Ecto neural progenitor cell (in vitro differentiated cells): Measurements from ENCODE around the gene MX2.
"Not testable (repeated sequence)": the region's sequence is repeated elsewhere in the genome, so short reads cannot be mapped to it uniquely, and the experiment has no call there.

Experiments
- DNase-seq: peaks from one replicate; pipeline ENCODE4 v3.0.0-alpha.2; 2018; ENCODE audit warnings: low spot score

Gene MX2

DNA sequence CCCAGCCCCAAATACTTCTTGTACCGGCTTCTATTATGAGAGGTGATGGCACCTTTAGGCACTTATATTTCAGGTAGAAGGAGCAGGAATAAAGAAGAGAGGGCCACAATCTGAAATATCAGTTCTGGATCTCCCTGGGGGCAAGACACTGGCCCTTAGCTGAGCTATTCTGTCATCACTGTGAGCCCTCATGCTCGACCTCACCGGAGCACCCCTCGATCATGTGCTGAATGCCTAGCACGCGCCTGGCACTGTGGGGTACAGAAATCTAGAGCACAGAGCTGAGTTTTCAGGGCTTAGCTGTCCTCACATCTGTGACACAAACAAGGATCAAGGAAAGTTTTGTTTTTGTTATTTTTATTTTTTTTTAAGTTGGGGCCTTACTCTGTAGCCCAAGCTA is 56.6 kb downstream of the MX2 start:
- DNase-seq: no peak

DNA sequence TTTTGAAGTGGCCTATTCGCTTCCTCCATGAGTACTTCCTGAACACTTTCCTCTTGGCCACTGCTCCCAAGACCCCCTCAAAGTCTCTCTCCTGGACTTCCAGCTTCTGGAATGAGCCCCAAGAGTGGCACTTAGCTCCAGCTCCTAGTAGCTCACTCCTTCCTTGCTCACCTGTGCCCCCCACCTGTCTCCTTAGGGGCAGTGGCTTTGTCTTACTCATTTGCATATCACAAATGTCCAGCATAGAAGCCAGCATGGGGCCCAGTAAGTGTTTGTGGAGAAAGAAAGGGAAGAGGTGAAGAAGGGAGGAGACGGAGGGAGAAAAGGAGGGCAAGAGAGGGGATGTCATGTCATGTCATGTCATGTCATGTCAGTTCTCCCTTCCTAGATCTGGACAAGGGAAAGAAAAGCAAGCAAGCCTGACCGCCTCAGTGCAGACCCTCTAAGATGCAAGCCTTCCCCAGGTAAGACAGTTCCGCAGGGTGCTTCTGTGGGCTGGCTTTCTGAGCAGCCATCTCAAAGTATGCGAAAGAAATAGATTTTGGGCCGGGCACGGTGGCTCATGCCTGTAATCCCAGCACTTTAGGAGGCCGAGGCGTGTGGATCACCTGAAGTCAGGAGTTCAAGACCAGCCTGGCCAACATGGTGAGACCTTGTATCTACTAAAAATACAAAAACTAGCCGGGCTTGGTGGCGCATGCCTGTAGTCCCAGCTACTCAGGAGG is 57.3 kb downstream of the MX2 start:
- DNase-seq: peak; percentile 29

DNA sequence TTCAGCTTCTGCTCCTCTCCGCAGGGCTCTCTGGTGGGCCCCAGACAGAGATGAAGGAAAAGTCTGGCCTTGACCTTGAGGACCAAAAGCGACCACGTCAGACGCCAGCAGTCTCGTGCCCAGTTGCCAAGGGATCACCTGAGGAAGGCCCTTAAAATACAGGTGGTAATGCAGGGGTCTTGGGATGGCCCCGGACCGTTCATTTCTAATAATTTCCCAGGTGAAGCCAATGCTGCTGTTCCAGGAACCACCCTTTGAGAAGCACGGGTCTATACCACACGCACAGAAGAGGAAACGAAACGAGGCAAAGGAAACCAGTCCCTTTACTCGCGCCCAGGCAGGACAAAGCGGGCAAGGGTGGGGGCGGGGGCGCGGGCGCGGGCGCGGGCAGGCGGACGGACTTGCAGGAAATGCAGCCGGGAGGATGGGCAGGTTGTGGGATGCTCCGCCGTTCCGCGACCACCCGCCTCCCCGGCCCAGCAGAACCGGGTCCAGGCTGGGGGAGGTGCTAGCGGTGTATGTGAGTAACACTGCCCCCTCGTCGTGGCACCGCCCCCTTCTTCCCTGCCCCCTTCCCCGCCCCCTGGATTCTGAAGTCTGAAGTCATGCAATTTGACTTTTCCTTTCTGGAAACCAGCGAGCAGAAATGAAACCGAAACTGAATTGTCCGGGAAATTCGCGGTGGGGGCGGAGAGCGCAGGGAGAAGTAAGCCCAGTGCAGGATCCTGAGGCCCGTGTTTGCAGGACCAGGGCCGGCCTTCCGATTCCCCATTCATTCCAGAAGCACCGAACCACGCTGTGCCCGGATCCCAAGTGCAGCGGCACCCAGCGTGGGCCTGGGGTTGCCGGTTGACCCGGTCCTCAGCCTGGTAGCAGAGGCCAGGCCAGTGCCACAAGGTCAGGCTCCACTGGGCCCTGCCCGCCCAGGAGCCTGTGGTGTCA is 58.4 kb downstream of the MX2 start:
- peak; percentile 77 for DNase-seq

DNA sequence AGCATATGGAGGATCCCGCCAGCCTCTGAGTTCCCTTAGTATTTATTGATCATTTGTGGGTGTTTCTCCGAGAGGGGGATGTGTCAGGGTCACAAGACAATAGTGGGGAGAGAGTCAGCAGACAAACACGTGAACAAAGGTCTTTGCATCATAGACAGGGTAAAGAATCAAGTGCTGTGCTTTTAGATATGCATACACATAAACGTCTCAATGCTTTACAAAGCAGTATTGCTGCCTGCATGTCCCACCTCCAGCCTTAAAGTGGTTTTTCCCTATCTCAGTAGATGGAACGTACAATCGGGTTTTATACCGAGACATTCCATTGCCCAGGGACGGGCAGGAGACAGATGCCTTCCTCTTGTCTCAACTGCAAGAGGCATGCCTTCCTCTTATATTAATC is 59.2 kb downstream of the MX2 start:
- not testable (repeated sequence) for DNase-seq

DNA sequence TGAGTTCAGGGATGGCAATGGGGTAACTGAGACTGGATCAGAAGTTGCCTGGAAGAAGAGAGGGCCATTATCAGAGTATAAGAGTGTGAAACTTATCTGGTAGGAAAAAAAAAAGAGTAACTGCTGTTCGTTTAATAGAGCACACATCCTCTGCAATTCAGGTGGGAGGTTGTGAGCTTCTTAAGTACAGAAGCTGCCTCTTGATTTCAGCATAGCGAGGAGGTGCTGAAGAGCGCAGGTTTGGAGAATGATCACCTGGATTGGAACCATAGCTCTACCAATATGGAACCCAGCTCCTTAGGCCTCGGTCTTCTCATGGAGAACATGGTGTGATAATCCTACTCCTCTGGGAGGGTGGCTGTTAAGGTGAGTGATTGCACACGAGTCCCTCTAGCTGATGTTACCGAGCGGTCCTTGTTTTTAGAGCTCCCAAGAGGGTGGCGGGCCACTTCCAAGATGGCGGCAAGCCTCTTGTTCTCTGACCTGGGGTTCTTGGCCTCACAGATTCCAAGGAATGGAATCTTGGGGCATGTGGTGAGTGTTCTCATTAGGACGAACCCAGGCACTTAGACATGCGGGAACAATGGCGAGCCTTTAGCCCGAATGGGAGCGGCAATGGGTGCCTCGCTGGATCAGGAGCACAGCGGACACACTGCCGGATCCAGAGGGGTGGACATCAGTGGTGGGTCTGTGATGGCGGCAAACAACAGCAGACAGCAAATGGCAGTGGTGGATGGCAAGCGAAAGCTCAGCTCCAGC is 60.9 kb downstream of the MX2 start:
- DNase-seq: peak; percentile 32

DNA sequence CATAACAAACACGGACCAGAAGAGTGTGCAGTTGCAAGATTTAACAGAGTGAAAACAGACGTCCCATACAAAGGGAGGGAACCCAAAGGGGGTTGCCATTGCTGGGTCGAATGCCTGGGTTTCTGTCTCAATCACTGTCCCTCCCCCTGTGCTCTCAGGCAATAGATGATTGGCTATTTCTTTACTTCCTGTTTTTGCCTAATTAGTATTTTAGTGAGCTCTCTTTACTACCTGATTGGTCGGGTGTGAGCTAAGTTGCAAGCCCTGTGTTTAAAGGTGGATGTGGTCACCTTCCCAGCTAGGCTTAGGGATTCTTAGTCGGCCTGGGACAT is 61.4 kb downstream of the MX2 start:
- not testable (repeated sequence) for DNase-seq

DNA sequence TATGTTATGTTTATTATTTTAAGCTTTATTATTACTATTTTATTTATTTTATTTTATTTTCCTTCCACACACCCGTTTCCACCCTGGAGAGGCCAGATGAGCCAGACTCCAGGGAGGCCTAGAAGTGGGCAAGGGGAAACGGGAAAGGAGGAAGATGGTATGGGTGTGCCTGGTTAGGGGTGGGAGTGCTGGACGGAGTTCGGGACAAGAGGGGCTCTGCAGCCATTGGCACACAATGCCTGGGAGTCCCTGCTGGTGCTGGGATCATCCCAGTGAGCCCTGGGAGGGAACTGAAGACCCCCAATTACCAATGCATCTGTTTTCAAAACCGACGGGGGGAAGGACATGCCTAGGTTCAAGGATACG is 63.7 kb downstream of the MX2 start:
- no peak for DNase-seq

DNA sequence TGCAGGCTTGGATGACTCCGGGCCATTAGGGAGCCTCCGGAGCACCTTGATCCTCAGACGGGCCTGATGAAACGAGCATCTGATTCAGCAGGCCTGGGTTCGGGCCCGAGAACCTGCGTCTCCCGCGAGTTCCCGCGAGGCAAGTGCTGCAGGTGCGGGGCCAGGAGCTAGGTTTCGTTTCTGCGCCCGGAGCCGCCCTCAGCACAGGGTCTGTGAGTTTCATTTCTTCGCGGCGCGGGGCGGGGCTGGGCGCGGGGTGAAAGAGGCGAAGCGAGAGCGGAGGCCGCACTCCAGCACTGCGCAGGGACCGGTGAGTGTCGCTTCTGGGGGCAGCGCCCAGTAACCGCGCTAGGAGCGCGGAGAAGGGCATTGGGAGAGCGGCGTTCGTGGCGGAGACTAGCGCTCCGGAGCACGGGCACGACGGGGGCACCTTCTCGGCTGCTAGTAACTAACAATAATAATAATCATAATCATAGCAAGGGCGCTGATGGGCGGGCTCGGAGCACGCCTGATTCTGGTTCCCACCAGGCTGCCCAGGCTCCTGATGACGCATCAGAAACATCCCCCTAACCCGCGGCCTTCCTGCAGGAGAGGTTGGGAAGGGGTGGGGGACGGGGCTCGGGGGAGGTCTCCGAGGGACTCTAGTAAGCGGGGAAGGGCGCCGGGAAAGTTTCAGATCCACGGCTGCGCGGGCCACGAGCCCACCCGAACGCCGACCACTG is 64.3 kb downstream of the MX2 start, which contains the start of gene MX1:
Gene MX1, plus strand, starts transcription at position 286 of the 722 bp plus-strand sequence. CDS start 5,832 bp downstream, outside the sequence.
- DNase-seq: peak; percentile 51

DNA sequence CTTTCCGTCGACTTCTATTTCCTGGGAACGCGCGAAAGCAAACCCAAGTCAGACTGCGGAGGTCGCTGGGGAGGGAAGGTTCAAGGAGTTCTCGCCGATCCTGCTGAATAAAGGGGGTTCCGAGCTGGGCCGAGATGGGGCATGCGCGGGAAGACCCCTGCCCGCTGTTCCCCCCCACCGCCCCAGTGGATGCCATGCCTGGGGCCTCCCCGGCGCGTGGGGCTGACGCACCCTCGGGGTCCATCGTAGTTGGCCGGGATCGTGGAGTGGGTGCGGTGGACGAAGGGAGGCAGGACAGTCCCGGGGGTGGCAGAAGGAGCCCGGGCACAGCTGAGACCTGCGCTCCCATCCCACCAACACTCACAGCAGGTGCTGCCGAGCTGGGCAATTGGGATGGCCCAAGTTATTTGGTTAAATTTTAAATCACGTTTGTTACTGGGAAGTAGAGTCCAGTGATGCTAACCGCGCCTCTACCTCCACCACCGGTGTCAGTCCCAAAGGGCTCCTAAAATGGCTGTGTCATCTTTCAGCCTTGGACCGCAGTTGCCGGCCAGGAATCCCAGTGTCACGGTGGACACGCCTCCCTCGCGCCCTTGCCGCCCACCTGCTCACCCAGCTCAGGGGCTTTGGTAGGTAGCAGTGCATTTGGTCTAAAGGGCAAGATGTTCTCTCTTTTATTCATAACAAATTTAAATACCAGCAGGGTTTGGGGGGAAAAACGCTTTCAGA is 65.0 kb downstream of the MX2 start:
- peak; percentile 45 for DNase-seq

DNA sequence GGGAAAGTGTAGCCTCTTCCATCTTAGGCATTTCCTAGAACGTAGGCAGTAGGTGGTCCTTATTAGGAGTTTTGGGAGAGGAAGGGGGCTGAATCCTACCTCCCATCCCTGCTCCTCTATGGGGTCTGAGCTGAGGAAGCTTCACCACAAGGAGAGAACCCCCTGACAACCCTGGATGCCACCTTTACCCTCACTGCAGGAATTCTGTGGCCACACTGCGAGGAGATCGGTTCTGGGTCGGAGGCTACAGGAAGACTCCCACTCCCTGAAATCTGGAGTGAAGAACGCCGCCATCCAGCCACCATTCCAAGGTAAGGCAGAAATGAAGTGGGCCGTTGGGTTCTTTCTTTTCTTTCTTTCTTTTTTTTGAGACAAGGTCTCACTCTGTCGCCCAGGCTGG is 65.7 kb downstream of the MX2 start:
- DNase-seq: peak; percentile 26

DNA sequence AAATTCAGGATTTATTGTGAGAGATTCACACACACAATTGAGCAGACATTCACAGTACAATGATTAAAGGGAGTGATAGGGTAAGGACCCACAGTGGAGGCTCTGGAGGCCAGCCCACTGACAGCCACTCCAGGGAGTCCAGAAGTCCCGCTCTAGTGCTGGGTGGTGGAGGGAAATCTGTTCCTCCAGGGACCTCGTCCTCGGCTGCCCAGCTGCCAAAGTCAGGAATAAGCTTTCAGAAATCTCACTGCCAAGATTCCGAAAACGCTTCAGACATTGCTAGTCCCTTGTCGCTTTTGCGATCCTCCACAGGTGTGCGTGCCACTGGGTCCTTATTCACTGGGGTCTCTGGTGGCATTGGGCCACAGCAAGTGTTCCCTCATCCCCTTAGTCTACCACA is 66.5 kb downstream of the MX2 start:
- peak; percentile 31 for DNase-seq

DNA sequence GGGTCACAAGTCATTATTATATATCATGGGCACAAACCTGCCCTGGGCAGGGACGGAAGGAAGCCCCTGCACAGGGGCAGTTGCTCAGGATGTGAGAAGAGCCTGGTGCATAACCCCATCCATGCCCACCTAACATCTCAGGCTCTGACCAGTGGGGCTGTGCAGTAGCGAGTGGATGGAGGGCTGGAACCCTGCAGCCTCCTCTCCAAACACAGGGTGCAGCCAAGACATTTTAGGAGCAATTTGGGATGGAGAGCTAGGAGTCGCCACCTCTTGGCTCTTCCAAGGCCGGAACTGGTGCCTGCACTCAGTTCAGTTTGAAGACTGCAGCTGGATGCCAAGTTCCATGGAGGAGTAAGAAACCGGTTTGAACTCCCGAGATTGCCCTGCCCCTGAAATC is 67.0 kb downstream of the MX2 start:
- no peak for DNase-seq

DNA sequence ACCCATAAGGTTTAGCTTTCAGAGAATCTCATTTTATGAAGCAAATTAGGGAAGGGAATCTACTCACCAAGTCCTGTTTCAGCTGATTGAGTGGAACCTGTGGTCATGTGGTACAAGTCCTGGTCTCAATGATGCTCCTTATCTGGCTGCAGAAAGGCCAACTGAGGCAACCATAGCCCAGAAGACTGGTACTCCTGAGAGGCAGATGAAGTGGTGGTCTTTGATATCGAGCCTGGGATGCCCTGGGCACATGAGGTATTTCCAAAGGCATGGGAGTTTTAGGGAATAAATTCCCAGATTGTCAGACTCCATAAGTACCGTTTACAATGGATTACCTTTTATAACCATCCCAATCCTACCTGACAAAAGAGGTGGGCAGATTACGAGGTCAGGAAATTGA is 67.5 kb downstream of the MX2 start:
- DNase-seq: no peak

DNA sequence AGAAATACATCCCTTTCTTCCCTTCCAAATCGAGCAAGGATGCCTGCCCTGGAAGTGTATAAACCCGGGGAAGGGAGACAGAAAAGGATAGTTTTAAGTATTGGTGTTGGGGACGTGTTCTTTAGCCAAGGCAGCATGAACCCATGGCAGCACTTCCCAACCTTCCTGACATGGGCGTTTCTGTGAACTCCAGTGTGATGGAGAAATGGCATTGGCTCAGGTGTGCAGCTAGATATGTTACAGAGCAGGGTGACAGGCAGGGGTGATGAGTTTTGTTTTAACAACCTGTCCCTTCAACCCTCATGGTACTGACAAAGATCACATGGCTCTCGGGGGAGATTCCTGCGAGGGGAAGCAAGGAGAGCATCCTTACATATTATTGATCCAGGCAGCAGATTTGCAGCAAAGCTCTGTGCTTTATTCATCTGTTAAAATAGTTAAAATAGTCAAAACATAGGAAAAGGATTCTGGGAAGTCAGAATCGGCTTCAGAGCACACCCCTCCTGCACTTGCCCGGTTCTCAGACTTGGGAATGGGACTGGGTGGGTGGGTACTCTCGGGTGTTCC is 68.2 kb downstream of the MX2 start:
- DNase-seq: no peak

DNA sequence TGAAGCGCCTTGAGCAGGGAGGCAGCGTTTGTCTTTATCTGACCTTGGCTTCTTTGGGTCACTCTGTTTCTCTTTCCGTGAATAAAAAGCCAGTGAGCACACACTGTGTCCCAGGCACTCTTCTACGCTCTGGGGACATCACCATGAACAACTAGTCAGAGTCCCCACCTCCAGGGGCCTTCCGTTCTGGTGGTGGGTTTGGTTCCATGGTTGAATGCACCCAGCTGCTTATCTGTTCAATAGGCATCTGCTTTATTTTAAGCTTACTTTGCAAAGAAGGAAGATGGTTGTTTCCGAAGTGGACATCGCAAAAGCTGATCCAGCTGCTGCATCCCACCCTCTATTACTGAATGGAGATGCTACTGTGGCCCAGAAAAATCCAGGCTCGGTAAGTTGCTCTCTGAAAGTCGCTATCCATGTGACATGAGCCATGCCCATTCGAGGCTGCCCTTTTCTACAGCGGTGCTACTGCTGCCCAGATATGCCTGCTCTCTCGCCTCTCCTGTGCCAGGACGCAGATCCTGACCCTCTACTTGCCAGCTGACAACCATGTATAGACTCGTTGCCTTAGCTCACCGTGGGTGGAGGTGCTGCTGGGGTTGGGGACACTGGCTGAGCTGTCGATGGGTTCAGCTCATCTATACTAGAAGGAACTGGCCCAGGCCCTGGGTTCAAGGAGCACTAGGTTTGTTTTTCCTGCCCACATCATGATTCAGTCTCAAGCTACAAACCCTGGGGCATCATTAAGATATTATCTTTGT is 70.1 kb downstream of the MX2 start:
- no peak for DNase-seq

DNA sequence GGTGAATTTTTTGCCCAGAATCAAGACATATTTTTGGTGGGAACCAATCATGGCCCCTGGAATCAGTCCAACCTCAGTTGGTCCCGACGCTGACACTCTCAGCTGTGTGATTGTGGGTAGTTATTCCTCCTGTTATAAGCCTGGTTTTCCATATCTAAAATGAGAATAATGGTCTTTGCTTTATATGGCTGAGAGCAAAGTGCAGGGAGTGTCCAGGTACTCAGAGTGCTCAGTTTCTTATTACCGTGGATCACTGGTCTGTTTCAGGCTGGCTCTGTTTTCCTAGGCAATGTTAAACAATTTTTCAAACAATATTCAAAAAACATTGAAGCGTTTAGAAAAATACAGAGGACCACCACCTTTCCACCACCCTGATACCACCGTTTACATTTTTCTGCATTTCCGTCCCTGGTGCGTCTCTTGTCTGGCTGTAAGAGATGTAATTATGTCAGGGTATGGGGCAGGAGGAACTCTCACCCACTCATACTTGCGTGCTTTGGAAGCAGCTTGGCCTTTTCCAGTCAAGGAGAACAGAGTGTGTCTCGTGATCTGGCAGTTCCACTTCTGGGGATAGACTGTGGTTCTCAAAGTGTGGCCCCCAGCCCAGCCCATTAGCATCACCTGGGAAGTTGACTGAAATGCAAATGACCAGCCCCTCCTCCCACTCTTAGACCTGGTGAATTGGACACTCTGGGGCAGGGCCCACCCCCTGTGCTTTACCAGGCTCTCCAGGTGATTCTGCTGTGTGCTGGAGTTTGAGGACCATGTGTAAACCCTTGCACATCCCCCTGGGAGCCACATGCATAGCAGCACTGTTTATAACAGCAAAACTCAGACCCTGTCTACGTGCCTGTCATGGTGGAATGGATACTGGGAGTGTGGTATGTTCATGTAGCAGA is 71.0 kb downstream of the MX2 start:
- DNase-seq: no peak

DNA sequence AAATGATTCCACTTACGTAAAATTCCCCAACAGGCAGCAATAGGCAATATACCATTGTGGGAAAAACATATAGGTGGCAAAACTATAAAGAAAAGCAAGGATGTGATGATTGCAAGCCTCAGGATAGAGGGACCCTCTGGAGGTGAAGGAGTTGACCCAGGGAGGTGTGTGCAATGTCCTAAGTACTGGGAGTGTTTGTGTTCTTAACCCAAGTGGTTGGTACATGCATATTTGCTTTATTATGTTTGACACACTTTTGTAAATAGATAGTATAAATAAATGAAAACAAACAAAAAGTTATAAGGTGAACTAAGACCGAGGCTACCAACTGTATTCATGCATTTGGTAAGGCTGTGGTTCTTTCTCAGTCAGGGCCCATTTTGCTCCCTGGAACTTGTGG is 71.7 kb downstream of the MX2 start:
- no peak for DNase-seq

DNA sequence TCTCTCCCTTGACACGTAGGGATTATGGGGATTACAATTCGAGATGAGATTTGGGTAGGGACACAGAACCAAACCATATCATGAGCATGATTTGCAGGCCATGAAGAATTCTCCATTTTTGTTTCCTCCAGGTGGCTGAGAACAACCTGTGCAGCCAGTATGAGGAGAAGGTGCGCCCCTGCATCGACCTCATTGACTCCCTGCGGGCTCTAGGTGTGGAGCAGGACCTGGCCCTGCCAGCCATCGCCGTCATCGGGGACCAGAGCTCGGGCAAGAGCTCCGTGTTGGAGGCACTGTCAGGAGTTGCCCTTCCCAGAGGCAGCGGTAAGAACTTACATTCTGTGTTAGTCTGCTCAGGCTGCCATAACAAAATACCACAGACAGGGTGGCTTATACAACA is 73.9 kb downstream of the MX2 start:
- DNase-seq: no peak

DNA sequence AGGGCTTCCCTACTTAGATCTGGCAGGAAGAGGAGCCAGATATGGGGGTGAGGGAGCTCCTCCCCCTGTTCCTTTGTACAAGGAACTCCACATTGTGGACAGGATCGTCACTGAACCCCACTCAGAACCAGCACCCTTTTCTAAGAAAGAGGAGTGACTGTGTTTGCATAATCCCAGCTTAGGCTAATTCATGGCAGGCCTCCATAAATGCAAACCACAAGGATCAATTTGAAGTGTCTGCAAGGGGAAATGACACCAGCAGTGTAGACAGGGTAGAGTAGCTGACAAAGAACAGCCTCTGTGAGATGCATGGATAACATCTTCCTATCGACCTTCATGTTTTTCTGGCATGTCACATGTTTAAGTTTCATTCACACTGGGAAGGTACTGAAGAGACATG is 75.9 kb downstream of the MX2 start:
- DNase-seq: no peak
